ENCODE results near the gene HIVEP3. TPM values are rescaled to one million over a fixed set of nuclear protein-coding genes. Genes with fewer than 3 reads are reported as not detected.

Gene HIVEP3
- polyA plus RNA-seq, 1 donor (not counting 4 experiments of a cell fraction or from before 2014, with no cell fraction given), result 1.1 TPM

DNA sequence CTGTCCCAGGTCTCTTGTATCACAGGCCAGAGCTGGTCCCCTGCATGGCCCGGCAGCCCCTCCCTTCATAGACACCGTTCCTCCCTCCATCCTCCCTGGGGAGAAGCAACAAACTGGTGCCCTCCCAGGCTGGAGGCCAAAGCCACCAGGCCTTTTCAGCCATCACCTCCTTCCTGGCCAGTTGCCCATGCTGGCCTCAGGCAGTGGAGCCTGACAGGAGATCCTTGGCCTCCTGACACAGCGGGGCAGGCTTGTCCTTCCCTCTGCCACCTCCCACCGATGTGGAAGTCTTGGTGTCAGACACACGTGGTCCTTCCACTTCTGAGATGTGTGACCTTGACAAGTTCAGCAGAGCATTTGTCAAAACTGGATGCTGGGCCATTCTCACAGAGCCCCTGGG lies 206.0 kb downstream of the HIVEP3 start:
- no peaks in the 10 kb centered on the region for H3K9me3 ChIP-seq (ENCODE audit: control insufficient read depth, low read depth, low read length)
- no peaks in the 10 kb centered on the region for H3K79me2 ChIP-seq (ENCODE audit: control insufficient read depth, insufficient read depth, low read length)
- no peak overlapping the region for H3K4me2 ChIP-seq (ENCODE audit: control insufficient read depth, extremely low read depth, insufficient read depth, low read depth, low read length)
- H3K27ac ChIP-seq (ENCODE audit: control insufficient read depth, insufficient read depth, low read length), result no peak overlapping the region
- H3K4me1 ChIP-seq (ENCODE audit: control insufficient read depth, extremely low read depth, insufficient read depth, low read length), result peaks cover 14% of the 10 kb centered on the region
- H2AFZ ChIP-seq (ENCODE audit: control insufficient read depth, low read length), result no peak overlapping the region
- no peaks in the 10 kb centered on the region for H3K9me1 ChIP-seq (ENCODE audit: control insufficient read depth, extremely low read depth, insufficient read depth, low read length)
- no peak for FAIRE-seq
- TF ChIP-seq EZH2 (IDR thresholded peaks at IDR 0.05; ENCODE audit: low read length) (no peak), CTCF (optimal IDR thresholded peaks at IDR 0.05 in 1 of 3, IDR thresholded peaks at IDR 0.05 in 1 of 3, conservative IDR thresholded peaks at IDR 0.05 in 1 of 3; ENCODE audit: extremely low read depth in 1 of 3, insufficient read depth in 2 of 3, low read length in 3 of 3) (no peak)
- no peaks in the 10 kb centered on the region for H3K36me3 ChIP-seq (ENCODE audit: control insufficient read depth in 2 of 2, extremely low read depth in 1 of 2, insufficient read depth in 2 of 2, low read length in 2 of 2)
- no peak overlapping the region for H3K9ac ChIP-seq (ENCODE audit: control insufficient read depth, extremely low read depth, insufficient read depth, low read length)
- no peaks in the 10 kb centered on the region for H3K27me3 ChIP-seq (ENCODE audit: control insufficient read depth, extremely low read depth, insufficient read depth, low read length)
- dilution Hi-C loops (cut with MboI; ENCODE audit: extremely low pct_ligation_motif_present, low sequenced_read_pairs), result no loop called here
- H4K20me1 ChIP-seq (ENCODE audit: control insufficient read depth, extremely low read depth, insufficient read depth, low read length), result no peaks in the 10 kb centered on the region
- no peak for DNase-seq (ENCODE audit: low read depth, low spot score)
- no peak overlapping the region for H3K4me3 ChIP-seq (ENCODE audit: control insufficient read depth in 2 of 3, extremely low read depth in 1 of 3, insufficient read depth in 2 of 3, low read depth in 1 of 3, low read length in 3 of 3)

DNA sequence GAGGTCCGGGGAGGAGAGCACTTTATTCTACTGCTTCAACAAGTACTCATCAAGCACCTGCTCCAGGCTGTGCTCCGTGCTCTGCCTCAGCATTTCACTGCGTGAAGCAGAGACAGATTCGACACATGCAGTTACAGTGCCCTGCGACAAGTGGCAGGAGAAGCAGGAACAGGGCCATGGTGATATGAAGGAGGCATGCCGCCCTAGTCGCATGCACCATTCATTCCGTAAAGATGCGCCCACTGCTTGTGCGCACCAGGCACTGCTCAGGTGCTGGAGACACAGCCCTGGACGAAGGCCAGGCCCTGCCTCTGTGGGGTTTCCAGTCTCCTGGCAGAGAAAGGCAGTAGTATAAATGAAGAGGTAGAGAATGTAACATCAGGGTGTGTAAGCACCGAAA lies 206.6 kb downstream of the HIVEP3 start:
- Histone ChIP-seq H3K79me2 (ENCODE audit: control insufficient read depth, insufficient read depth, low read length) (no peaks in the 10 kb centered on the region), H3K36me3 (ENCODE audit: control insufficient read depth in 2 of 2, extremely low read depth in 1 of 2, insufficient read depth in 2 of 2, low read length in 2 of 2) (no peaks in the 10 kb centered on the region), H3K9me3 (ENCODE audit: control insufficient read depth, low read depth, low read length) (no peaks in the 10 kb centered on the region), H3K9ac (ENCODE audit: control insufficient read depth, extremely low read depth, insufficient read depth, low read length) (no peak overlapping the region), H3K9me1 (ENCODE audit: control insufficient read depth, extremely low read depth, insufficient read depth, low read length) (no peaks in the 10 kb centered on the region), H4K20me1 (ENCODE audit: control insufficient read depth, extremely low read depth, insufficient read depth, low read length) (no peaks in the 10 kb centered on the region), H3K4me3 (ENCODE audit: control insufficient read depth in 2 of 3, extremely low read depth in 1 of 3, insufficient read depth in 2 of 3, low read depth in 1 of 3, low read length in 3 of 3) (no peak overlapping the region), H3K27ac (ENCODE audit: control insufficient read depth, insufficient read depth, low read length) (no peak overlapping the region), H3K27me3 (ENCODE audit: control insufficient read depth, extremely low read depth, insufficient read depth, low read length) (no peaks in the 10 kb centered on the region), H3K4me1 (ENCODE audit: control insufficient read depth, extremely low read depth, insufficient read depth, low read length) (peaks cover 14% of the 10 kb centered on the region), H2AFZ (ENCODE audit: control insufficient read depth, low read length) (no peak overlapping the region), H3K4me2 (ENCODE audit: control insufficient read depth, extremely low read depth, insufficient read depth, low read depth, low read length) (no peak overlapping the region)
- DNase-seq (ENCODE audit: low read depth, low spot score) (no peak), FAIRE-seq (no peak)
- dilution Hi-C loops (cut with MboI; ENCODE audit: extremely low pct_ligation_motif_present, low sequenced_read_pairs), result no loop called here
- TF ChIP-seq CTCF (optimal IDR thresholded peaks at IDR 0.05 in 1 of 3, IDR thresholded peaks at IDR 0.05 in 1 of 3, conservative IDR thresholded peaks at IDR 0.05 in 1 of 3; ENCODE audit: extremely low read depth in 1 of 3, insufficient read depth in 2 of 3, low read length in 3 of 3), result no peak
- no peak for TF ChIP-seq EZH2 (IDR thresholded peaks at IDR 0.05; ENCODE audit: low read length)

Data from keratinocyte (primary cell).